OCI-LY7 (cell line): Measurements from ENCODE around the gene ROBO1. TPM values are rescaled to one million over a fixed set of nuclear protein-coding genes. Genes with fewer than 3 reads are reported as not detected.

Experiments used
- BruUV-seq: library from RNA; stranded (reverse); fragments of 400-500 nt; replicated peaks from 2 replicates; lab custom pipeline; 2021; lab: Mats Ljungman, UMichigan
- CTCF ChIA-PET: fragments of 300-600 bp; sonication (Branson Sonifier 250); formaldehyde crosslinking; loops from one replicate; lab custom pipeline; 2022; ENCODE audit warnings: antibody characterized with exemption; ENCODE audit not compliant: unreplicated experiment; lab: Charles Lee
- POLR2A ChIA-PET: fragments of 300-600 bp; sonication (Branson Sonifier 250); formaldehyde crosslinking; loops from one replicate; lab custom pipeline; 2022; ENCODE audit warnings: antibody characterized with exemption; lab: Charles Lee
- DNase-seq: peaks from one replicate; pipeline ENCODE4 v3.0.0-alpha.2; 2015; ENCODE audit warnings: low spot score
- H2AFZ ChIP-seq: fragments of 200-600 bp; sonication (generic), shearing (Covaris generic); 2 replicates; pipeline ENCODE4 v1.6.1; 2014; ENCODE audit warnings: mild to moderate bottlenecking, antibody characterized with exemption, low read length, moderate library complexity
- H3K27ac ChIP-seq: fragments of 200-600 bp; sonication (generic); 2 replicates; pipeline ENCODE4 v1.5.1; 2014; ENCODE audit warnings: mixed run types, low read depth, mild to moderate bottlenecking, moderate library complexity, low read length, inconsistent platforms; ENCODE audit not compliant: poor library complexity, severe bottlenecking
- H3K36me3 ChIP-seq: fragments of 200-600 bp; sonication (generic); 2 replicates; pipeline ENCODE4 v1.6.1; 2014; ENCODE audit warnings: mild to moderate bottlenecking, antibody characterized with exemption, low read length, moderate library complexity, mixed read lengths; ENCODE audit not compliant: insufficient read depth
- H3K4me1 ChIP-seq: fragments of 200-600 bp; sonication (generic); 2 replicates; pipeline ENCODE4 v1.5.1; 2014; ENCODE audit warnings: mild to moderate bottlenecking, low read length; ENCODE audit not compliant: insufficient read depth, poor library complexity, severe bottlenecking
- H3K4me2 ChIP-seq: fragments of 200-600 bp; sonication (generic); 2 replicates; pipeline ENCODE4 v1.6.1; 2014; ENCODE audit warnings: mild to moderate bottlenecking, low read length
- H3K4me3 ChIP-seq: fragments of 200-600 bp; sonication (generic); 2 replicates; pipeline ENCODE4 v1.5.1; 2014; ENCODE audit warnings: mild to moderate bottlenecking, low read depth, low read length; ENCODE audit not compliant: poor library complexity, severe bottlenecking
- H3K79me2 ChIP-seq: fragments of 200-600 bp; sonication (generic); 2 replicates; pipeline ENCODE4 v1.6.1; 2016; ENCODE audit warnings: low read depth, mild to moderate bottlenecking, low read length, moderate library complexity, mixed read lengths; ENCODE audit not compliant: insufficient read depth
- H3K9me2 ChIP-seq: fragments of 200-600 bp; sonication (generic); 2 replicates; pipeline ENCODE4 v1.6.1; 2016; ENCODE audit warnings: mild to moderate bottlenecking, low read length, mixed read lengths; ENCODE audit not compliant: insufficient read depth
- H3K9me3 ChIP-seq: fragments of 200-600 bp; sonication (generic); 2 replicates; pipeline ENCODE4 v1.6.1; 2014; ENCODE audit warnings: mild to moderate bottlenecking, mixed run types, low read length, mixed read lengths
- H4K20me1 ChIP-seq: fragments of 200-600 bp; sonication (generic); 2 replicates; pipeline ENCODE4 v1.6.1; 2014; ENCODE audit warnings: mild to moderate bottlenecking, antibody characterized with exemption, low read length, moderate library complexity, mixed read lengths; ENCODE audit not compliant: insufficient read depth
- CTCF ChIP-seq: fragments of 200-600 bp; sonication (generic); conservative IDR thresholded peaks from 2 replicates; pipeline ENCODE4 v1.5.1; 2014; ENCODE audit warnings: mild to moderate bottlenecking, antibody characterized with exemption, low read length, moderate library complexity, mixed read lengths
- EZH2phosphoT487 ChIP-seq: fragments of 200-600 bp; sonication (generic); IDR thresholded peaks from 2 replicates; pipeline ENCODE4 v1.6.1; 2018; ENCODE audit warnings: low read depth, borderline replicate concordance, mild to moderate bottlenecking, mixed run types, antibody characterized with exemption, low read length, moderate library complexity, mixed read lengths
- intact Hi-C: fragments of 100-400 bp; cut with micrococcal nuclease; formaldehyde crosslinking; loops from one replicate; pipeline ENCODE4 v1.10.0; 2022; ENCODE audit not compliant: unreplicated experiment
- total RNA-seq, 2 experiments: library from RNA; depleted of rRNA in 1 of 2; stranded (reverse); fragments of >200 nt in 1 of 2; shearing (Covaris generic) in 1 of 2; gene quantifications; 2 replicates each; pipeline ENCODE4 v1.2.3, GENCODE V29; 2014 to 2022

The ROBO1 gene
- total RNA-seq, 2 experiments from 2014 or later = not detected

GRCh38 chr3:78698431-78698830 lies 1069.4 kb downstream of the ROBO1 start:
- Histone ChIP-seq H3K79me2 (no peaks in the 10 kb centered on the region), H2AFZ (no peak overlapping the region), H3K9me2 (no peaks in the 10 kb centered on the region), H3K36me3 (no peaks in the 10 kb centered on the region), H4K20me1 (no peaks in the 10 kb centered on the region), H3K27ac (no peak overlapping the region), H3K4me1 (no peaks in the 10 kb centered on the region), H3K4me2 (no peak overlapping the region), H3K4me3 (no peak overlapping the region), H3K9me3 (no peaks in the 10 kb centered on the region)
- POLR2A ChIA-PET = no interaction called here
- intact Hi-C loops = no loop called here
- no TSS peak for BruUV-seq
- CTCF ChIA-PET = no interaction called here
- DNase-seq = no peak
- TF ChIP-seq CTCF (no peak), EZH2phosphoT487 (no peak)

- Histone ChIP-seq H3K27ac (no peak overlapping the region), H3K4me2 (no peak overlapping the region), H4K20me1 (no peaks in the 10 kb centered on the region), H2AFZ (no peak overlapping the region), H3K4me1 (no peaks in the 10 kb centered on the region), H3K4me3 (no peak overlapping the region), H3K9me3 (no peaks in the 10 kb centered on the region), H3K79me2 (no peaks in the 10 kb centered on the region), H3K9me2 (no peaks in the 10 kb centered on the region), H3K36me3 (no peaks in the 10 kb centered on the region)
- TF ChIP-seq EZH2phosphoT487 = no peak
- TF ChIP-seq CTCF = no peak
- intact Hi-C loops = no loop called here
- DNase-seq = no peak
- ChIA-PET POLR2A (no interaction called here), CTCF (no interaction called here)
- BruUV-seq = no TSS peak
Measured at GRCh38 chr3:78697426-78697825, 1070.4 kb downstream of the ROBO1 start.

- H3K4me1 ChIP-seq = no peaks in the 10 kb centered on the region
- no peaks in the 10 kb centered on the region for H3K36me3 ChIP-seq
- H3K27ac ChIP-seq = no peak overlapping the region
- BruUV-seq = no TSS peak
- no peaks in the 10 kb centered on the region for H3K79me2 ChIP-seq
- no peak overlapping the region for H3K4me3 ChIP-seq
- no peak overlapping the region for H2AFZ ChIP-seq
- intact Hi-C loops = no loop called here
- ChIA-PET POLR2A (no interaction called here), CTCF (no interaction called here)
- TF ChIP-seq CTCF (no peak), EZH2phosphoT487 (no peak)
- H4K20me1 ChIP-seq = no peaks in the 10 kb centered on the region
- no peaks in the 10 kb centered on the region for H3K9me3 ChIP-seq
- DNase-seq = no peak
- no peaks in the 10 kb centered on the region for H3K9me2 ChIP-seq
- no peak overlapping the region for H3K4me2 ChIP-seq
Measured at GRCh38 chr3:78690766-78691165, 1077.0 kb downstream of the ROBO1 start.
